HepG2 (cell line): ENCODE results near the gene AIFM1. TPM values are rescaled to one million over a fixed set of nuclear protein-coding genes. Genes with fewer than 3 reads are reported as not detected.

Source experiments
- ATF7-NPFF ChIP-seq: sonication (generic); formaldehyde crosslinking; IDR thresholded peaks from 2 replicates; pipeline ENCODE4 v1.8.1; 2023; ENCODE audit warnings: mild to moderate bottlenecking, low read depth, missing genetic modification reagents, moderate library complexity
- CERS6 ChIP-seq: sonication (generic); formaldehyde crosslinking; IDR thresholded peaks from 2 replicates; pipeline ENCODE4 v1.5.0; 2020; ENCODE audit warnings: missing genetic modification reagents
- FOXM1 ChIP-seq: sonication (generic); formaldehyde crosslinking; IDR thresholded peaks from 2 replicates; pipeline ENCODE4 v1.5.0; 2020; ENCODE audit warnings: missing genetic modification reagents
- HNRNPL ChIP-seq: fragments of 200-400 bp; formaldehyde crosslinking; IDR thresholded peaks from 2 replicates; pipeline ENCODE4 v1.6.1; 2017; ENCODE audit warnings: mild to moderate bottlenecking, low read depth, low read length
- KDM5B ChIP-seq: sonication (generic); formaldehyde crosslinking; IDR thresholded peaks from 2 replicates; pipeline ENCODE4 v1.4.0; 2020; ENCODE audit warnings: missing genetic modification reagents, mild to moderate bottlenecking, borderline replicate concordance
- PHF21A ChIP-seq: sonication (generic); formaldehyde crosslinking; IDR thresholded peaks from 2 replicates; pipeline ENCODE4 v1.5.0; 2020; ENCODE audit warnings: mild to moderate bottlenecking, missing genetic modification reagents
- RELA ChIP-seq: sonication (generic); formaldehyde crosslinking; IDR thresholded peaks from 2 replicates; pipeline ENCODE4 v1.4.0; 2020; ENCODE audit warnings: missing genetic modification reagents
- SIX4 ChIP-seq: sonication (generic); formaldehyde crosslinking; IDR thresholded peaks from 2 replicates; pipeline ENCODE4 v1.4.0; 2020; ENCODE audit warnings: missing genetic modification reagents
- SRSF9 ChIP-seq: fragments of 200-400 bp; formaldehyde crosslinking; IDR thresholded peaks from 2 replicates; pipeline ENCODE4 v1.6.1; 2018; ENCODE audit warnings: borderline replicate concordance, mild to moderate bottlenecking, low read depth, low read length; ENCODE audit not compliant: insufficient read depth, poor library complexity, severe bottlenecking
- SUZ12 ChIP-seq: fragments of 150-350 bp; IDR thresholded peaks from 2 replicates; pipeline ENCODE4 v1.6.1; 2014; ENCODE audit warnings: low read depth, low read length
- TFAP4 ChIP-seq: sonication (generic); IDR thresholded peaks from 2 replicates; pipeline ENCODE4 v1.6.1; 2016; ENCODE audit warnings: low read depth, borderline replicate concordance
- ZBTB25 ChIP-seq: IDR thresholded peaks from 2 replicates; pipeline ENCODE4 v1.6.1; 2018; ENCODE audit warnings: missing genetic modification reagents
- ZC3H4 ChIP-seq: sonication (generic); formaldehyde crosslinking; IDR thresholded peaks from 2 replicates; pipeline ENCODE4 v1.4.0; 2020; ENCODE audit warnings: missing genetic modification reagents, borderline replicate concordance
- ZKSCAN1 ChIP-seq: fragments of 150-350 bp; IDR thresholded peaks from 2 replicates; pipeline ENCODE4 v1.6.1; 2014; ENCODE audit warnings: low read length
- ZNF367 ChIP-seq: sonication (generic); formaldehyde crosslinking; IDR thresholded peaks from 2 replicates; pipeline ENCODE4 v1.4.0; 2020; ENCODE audit warnings: missing genetic modification reagents, borderline replicate concordance
- ZNF784 ChIP-seq: sonication (generic); formaldehyde crosslinking; IDR thresholded peaks from 2 replicates; pipeline ENCODE4 v1.5.1; 2020; ENCODE audit warnings: missing genetic modification reagents, mild to moderate bottlenecking, borderline replicate concordance
- ZNF800 ChIP-seq: sonication (generic); formaldehyde crosslinking; IDR thresholded peaks from 2 replicates; pipeline ENCODE4 v1.4.0; 2020; ENCODE audit warnings: missing genetic modification reagents
- polyA plus RNA-seq, 8 experiments: library from polyadenylated mRNA; depleted of rRNA in 3 of 8; stranded (reverse) in 7 of 8; unstranded in 1 of 8; fragments of >200 nt; fragmentation: Illumina TruSeq in 4 of 8; extraction: Trizol in 4 of 8; gene quantifications; 2 replicates each; pipeline versions ENCODE4 v1.2.1 to v1.2.3, GENCODE V29; 2011 to 2016; ENCODE audit warnings: low read depth in 4 of 8, missing spikeins in 1 of 8, mixed read lengths in 1 of 8; ENCODE audit not compliant: insufficient read depth in 1 of 8
- total RNA-seq, 5 experiments: library from RNA; depleted of rRNA; stranded (reverse); fragments of >200 nt; fragmentation: Illumina TruSeq; extraction: Trizol; gene quantifications; 2 replicates each; pipeline ENCODE4 v1.2.3, GENCODE V29; 2016; ENCODE audit warnings: low read depth in 1 of 5

AIFM1 gene
- total and polyA plus RNA-seq, 2 of the 13 experiments (the other 11 are each of a cell fraction or from before 2014, with no cell fraction given): 42.8 to 46.9 TPM

GRCh38 chrX:130108647-130109428 is 56.8 kb downstream of the AIFM1 start (continued):
- TF ChIP-seq ATF7-NPFF (no peak), HNRNPL (peak; percentile 60; the same call in 1 of the 2 replicates), ZNF800 (CRISPR knock-in tag) (no peak), TFAP4 (peak; percentile 67; the same call in 1 of the 2 replicates), ZNF784 (no peak), SUZ12 (no peak), RELA (no peak), SIX4 (CRISPR knock-in tag) (no peak), KDM5B (CRISPR knock-in tag) (no peak), FOXM1 (no peak), PHF21A (CRISPR knock-in tag) (no peak), CERS6 (CRISPR knock-in tag) (no peak), ZBTB25 (no peak), ZC3H4 (CRISPR knock-in tag) (no peak), ZKSCAN1 (no peak), SRSF9 (no peak), ZNF367 (no peak)
